Thyroid gland (tissue), 4 donors: ENCODE measurements around the gene ABCA6.
"Not testable (repeated sequence)": the region's sequence is repeated elsewhere in the genome, so short reads cannot be mapped to it uniquely, and the experiment has no call there.

Source experiments
- POLR2A ChIP-seq, 2 donors: fragments of 450-650 bp; IDR thresholded peaks; one replicate each; pipeline ENCODE4 v1.6.1; 2017; ENCODE audit warnings: antibody characterized with exemption in 2 of 2, mild to moderate bottlenecking in 2 of 2, moderate library complexity in 1 of 2
- TF ChIP-seq, protein P1 (sequence below), 6 experiments: fragments of 200-600 bp in 3 of 6; fragments of 450-650 bp in 3 of 6; sonication (generic) in 3 of 6; IDR thresholded peaks; one replicate each; pipeline ENCODE4 v1.5.1; 2016 to 2019; ENCODE audit warnings: antibody characterized with exemption in 6 of 6, mild to moderate bottlenecking in 2 of 6, inconsistent platforms in 1 of 6, moderate library complexity in 1 of 6

DNA sequence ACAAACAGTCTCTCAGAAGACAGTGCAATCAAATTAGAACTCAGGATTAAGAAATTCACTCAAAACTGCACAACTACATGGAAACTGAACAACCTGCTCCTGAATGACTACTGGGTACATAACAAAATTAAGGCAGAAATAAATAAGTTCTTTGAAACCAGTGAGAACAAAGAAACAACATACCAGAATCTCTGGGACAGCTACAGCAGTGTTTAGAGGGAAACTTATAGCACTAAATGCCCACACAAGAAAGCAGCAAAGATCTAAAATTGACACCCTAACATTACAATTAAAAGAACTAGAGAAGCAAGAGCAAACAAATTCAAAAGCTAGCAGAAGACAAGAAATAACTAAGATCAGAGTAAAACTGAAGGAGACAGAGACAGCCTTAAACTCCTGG, 68.3 kb downstream of the ABCA6 start:
- TF ChIP-seq, protein P1, sequence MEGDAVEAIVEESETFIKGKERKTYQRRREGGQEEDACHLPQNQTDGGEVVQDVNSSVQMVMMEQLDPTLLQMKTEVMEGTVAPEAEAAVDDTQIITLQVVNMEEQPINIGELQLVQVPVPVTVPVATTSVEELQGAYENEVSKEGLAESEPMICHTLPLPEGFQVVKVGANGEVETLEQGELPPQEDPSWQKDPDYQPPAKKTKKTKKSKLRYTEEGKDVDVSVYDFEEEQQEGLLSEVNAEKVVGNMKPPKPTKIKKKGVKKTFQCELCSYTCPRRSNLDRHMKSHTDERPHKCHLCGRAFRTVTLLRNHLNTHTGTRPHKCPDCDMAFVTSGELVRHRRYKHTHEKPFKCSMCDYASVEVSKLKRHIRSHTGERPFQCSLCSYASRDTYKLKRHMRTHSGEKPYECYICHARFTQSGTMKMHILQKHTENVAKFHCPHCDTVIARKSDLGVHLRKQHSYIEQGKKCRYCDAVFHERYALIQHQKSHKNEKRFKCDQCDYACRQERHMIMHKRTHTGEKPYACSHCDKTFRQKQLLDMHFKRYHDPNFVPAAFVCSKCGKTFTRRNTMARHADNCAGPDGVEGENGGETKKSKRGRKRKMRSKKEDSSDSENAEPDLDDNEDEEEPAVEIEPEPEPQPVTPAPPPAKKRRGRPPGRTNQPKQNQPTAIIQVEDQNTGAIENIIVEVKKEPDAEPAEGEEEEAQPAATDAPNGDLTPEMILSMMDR (IDR thresholded peaks at IDR 0.05) = not testable (repeated sequence)
- not testable (repeated sequence) for TF ChIP-seq POLR2A (IDR thresholded peaks at IDR 0.05)
